ENCODE results near the gene GRIP2. TPM values are rescaled to one million over a fixed set of nuclear protein-coding genes. Genes with fewer than 3 reads are reported as not detected.

The GRIP2 gene
- total RNA-seq, 1 donor from 2014 or later, result 0.52 TPM

- ATAC-seq (no peak), DNase-seq (no peak)
- intact Hi-C loops (cut with DNase I), result no loop called here
- Histone ChIP-seq H3K4me3 (no peak overlapping the region), H3K36me3 (peaks cover 5% of the 10 kb centered on the region), H3K9me3 (no peaks in the 10 kb centered on the region), H3K27me3 (no peaks in the 10 kb centered on the region), H3K27ac (no peak overlapping the region), H3K4me1 (peaks cover 56% of the 10 kb centered on the region)
- no peak for TF ChIP-seq CTCF (IDR thresholded peaks at IDR 0.05)
Observed at GRCh38 chr3:14440531-14441239, 99.5 kb downstream of the GRIP2 start.

- Histone ChIP-seq H3K27me3 (no peaks in the 10 kb centered on the region), H3K4me3 (no peak overlapping the region), H3K4me1 (peaks cover 61% of the 10 kb centered on the region), H3K27ac (no peak overlapping the region), H3K36me3 (no peaks in the 10 kb centered on the region), H3K9me3 (no peaks in the 10 kb centered on the region)
- TF ChIP-seq CTCF (IDR thresholded peaks at IDR 0.05), result no peak
- ATAC-seq (peak; percentile 3), DNase-seq (peak; percentile 61)
- intact Hi-C loops (cut with DNase I), result no loop called here
Observed at GRCh38 chr3:14440168-14440518, 100.0 kb downstream of the GRIP2 start.

- ATAC-seq, result peak; percentile 71
- Histone ChIP-seq H3K9me3 (no peaks in the 10 kb centered on the region), H3K4me1 (peaks cover 66% of the 10 kb centered on the region), H3K27ac (peak overlapping the region; percentile 7), H3K36me3 (no peaks in the 10 kb centered on the region), H3K27me3 (no peaks in the 10 kb centered on the region), H3K4me3 (no peak overlapping the region)
- TF ChIP-seq CTCF (IDR thresholded peaks at IDR 0.05), result no peak
- intact Hi-C loops (cut with DNase I), result no loop called here
- DNase-seq, result peak; percentile 88
Observed at GRCh38 chr3:14439501-14440167, 100.5 kb downstream of the GRIP2 start.

Other genes with a start within 250 kb of the GRIP2 start
- 54.3 TPM for gene SLC6A6, start 137.7 kb downstream of the GRIP2 start, total RNA-seq
- 22.1 TPM for gene CCDC174, start 111.4 kb upstream of the GRIP2 start, total RNA-seq
- gene C3orf20, start 134.8 kb upstream of the GRIP2 start, total RNA-seq, result 0.14 TPM